Activated CD4-positive, alpha-beta T cell treated with anti-CD3 and anti-CD28 coated beads, Interleukin-2, amount 50 U/mL, for 24 hours (primary cell): ENCODE results near the gene FAM210A.
"Not testable (repeated sequence)": the region's sequence is repeated elsewhere in the genome, so short reads cannot be mapped to it uniquely, and the experiment has no call there.

Experiments
- DNase-seq, 2 donors: peaks; one replicate each; pipeline ENCODE4 v3.0.0-alpha.2; 2020; ENCODE audit warnings: low read depth in 1 of 2, low spot score in 1 of 2

FAM210A gene, protein sequence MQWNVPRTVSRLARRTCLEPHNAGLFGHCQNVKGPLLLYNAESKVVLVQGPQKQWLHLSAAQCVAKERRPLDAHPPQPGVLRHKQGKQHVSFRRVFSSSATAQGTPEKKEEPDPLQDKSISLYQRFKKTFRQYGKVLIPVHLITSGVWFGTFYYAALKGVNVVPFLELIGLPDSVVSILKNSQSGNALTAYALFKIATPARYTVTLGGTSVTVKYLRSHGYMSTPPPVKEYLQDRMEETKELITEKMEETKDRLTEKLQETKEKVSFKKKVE

GRCh38 chr18:13726232-13726971 lies at the start of gene FAM210A, which contains the start of gene RNMT:
TSS of gene FAM210A (minus strand) at chr18:13726558. CDS start at chr18:13682077, 44,481 bp downstream.
TSS of gene RNMT (plus strand) at chr18:13726673. CDS start at chr18:13731518, 4,845 bp downstream.
- peak; percentile 86 to 93 for DNase-seq

GRCh38 chr18:13775058-13775457 lies 48.7 kb upstream of the FAM210A start:
- no peak for DNase-seq

GRCh38 chr18:13762690-13763439 lies 36.5 kb upstream of the FAM210A start:
- DNase-seq: no peak

- no peak for DNase-seq
Observed at GRCh38 chr18:13760047-13760446, 33.7 kb upstream of the FAM210A start.

DNA sequence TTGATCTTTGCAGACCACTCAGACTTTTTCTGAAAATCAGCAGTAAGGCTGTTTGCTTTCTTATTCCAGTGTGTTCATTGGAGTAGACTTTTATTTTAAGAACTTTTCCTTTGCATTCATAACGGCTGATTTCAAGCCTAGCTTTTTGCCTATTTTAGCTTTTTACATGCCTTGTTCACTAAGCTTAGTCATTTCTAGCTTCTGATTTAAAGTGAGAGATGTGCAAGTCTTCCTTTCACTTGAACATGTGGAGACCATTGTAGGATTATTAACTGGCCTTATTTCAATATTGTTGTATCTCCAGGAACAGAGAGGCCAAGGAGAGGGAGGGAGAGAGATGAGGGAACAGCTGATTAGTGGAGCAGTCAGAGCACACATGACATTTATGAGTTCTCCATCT lies 32.3 kb upstream of the FAM210A start:
- DNase-seq: no peak

GRCh38 chr18:13756671-13757070 lies 30.3 kb upstream of the FAM210A start:
- DNase-seq: no peak

DNA sequence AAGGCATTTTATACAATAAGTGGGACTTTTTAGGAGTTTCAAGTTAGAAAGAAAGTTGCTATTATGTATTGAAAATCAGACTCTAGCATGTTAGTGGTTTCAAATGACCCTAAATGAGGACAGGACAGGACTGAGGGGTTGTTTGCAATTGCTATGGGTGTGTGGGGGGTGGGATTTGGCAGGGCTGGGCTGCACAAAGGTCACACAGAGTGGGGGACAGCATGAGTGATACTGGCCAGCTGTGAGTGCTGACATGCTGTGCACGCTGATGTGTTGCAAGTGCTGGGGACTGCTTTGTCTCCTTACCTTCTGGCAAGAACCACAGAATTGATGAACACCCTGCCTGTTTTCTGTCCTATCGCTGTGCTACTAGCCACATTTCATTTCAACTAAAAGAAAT lies 29.9 kb upstream of the FAM210A start:
- DNase-seq: no peak

DNA sequence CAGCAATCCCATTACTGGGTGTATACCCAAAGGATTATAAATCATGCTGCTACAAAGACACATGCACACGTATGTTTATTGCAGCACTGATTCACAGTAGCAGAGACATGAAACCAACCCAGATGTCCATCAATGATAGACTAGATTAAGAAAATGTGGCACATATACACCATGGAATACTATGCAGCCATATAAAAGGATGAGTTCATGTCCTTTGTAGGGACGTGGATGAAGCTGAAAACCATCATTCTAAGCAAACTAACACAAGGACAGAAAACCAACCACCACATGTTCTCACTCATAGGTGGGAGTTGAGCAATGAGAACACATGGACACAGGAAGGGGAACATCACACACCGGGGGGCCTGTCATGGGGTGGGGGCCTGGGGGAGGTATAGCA lies 25.2 kb upstream of the FAM210A start:
- not testable (repeated sequence) for DNase-seq

GRCh38 chr18:13746633-13747032 lies 20.3 kb upstream of the FAM210A start:
- DNase-seq: no peak

- DNase-seq: no peak
Observed at GRCh38 chr18:13745696-13746095, 19.3 kb upstream of the FAM210A start.

GRCh38 chr18:13735681-13736080 lies 9.3 kb upstream of the FAM210A start:
- no peak for DNase-seq

DNA sequence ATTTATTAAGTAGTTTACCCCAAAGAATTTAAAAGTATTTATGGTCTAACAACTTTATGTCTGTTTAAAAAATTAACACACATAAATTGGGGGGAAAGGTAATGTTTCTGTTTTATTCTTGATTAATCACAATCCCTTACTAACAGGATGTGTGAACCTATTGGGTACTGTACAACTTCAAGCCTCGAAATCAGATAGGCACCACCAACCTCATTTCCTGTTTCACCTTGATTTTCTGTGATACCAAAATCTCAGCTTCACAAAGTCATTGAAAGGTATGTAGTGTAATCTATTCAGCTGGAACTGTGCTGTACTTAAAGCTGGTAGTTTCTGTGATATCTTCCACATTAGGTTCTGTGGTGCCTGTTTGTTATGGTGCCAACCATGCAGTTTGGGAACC lies 4.1 kb upstream of the FAM210A start:
- no peak for DNase-seq

DNA sequence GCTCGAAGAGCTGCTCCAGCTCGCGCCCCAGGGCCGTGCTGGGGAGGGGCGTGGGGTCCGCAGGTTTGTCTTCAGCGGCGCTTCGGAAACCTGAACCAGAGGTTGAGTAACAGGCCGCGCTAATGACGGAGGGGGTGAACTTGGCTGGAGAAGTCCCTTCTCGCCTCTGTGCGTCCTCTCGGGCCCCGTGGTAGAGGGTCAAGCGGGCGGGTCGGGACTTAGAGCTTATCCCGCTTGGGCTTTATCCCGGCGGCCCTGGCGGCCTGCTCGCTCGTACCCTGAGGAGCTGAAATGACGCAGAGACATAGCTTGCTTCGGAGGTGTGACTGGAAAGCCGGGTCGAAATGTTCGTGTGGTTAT lies 594 bp upstream of the FAM210A start:
- DNase-seq: peak in 1 of 2 donors; percentile 11

DNA sequence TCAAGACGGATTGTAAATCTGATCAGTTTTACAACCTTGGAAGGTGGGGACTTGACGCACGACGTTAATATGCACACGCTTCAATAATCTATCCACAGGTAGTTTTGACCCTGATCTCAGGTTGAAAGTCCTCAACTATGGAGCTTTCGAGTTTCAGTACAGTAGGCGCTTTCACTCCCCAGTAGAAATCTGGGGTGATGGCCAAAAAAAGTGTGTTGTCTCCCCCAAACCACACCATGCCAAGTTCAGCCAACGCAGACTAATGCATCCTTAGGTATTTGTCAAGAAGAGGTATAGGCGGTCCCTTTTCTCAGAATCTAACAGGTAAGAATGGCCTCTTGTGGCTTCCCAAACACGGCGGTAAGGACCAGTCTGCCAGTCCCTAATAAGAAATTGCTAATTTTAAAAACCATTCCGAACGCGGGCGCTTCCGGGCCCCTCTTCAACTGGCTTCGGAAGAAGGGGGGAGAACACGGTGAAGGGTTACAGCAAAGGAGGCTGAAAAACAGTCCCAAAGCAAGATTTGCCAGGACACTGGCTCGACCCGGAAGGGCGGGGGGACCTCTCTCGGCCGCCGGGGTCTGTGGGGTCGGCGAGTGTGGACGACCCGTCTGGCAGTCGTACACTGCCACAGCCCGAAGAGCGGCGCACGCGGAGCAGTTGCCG lies 659 bp downstream of the FAM210A start:
- no peak for DNase-seq

DNA sequence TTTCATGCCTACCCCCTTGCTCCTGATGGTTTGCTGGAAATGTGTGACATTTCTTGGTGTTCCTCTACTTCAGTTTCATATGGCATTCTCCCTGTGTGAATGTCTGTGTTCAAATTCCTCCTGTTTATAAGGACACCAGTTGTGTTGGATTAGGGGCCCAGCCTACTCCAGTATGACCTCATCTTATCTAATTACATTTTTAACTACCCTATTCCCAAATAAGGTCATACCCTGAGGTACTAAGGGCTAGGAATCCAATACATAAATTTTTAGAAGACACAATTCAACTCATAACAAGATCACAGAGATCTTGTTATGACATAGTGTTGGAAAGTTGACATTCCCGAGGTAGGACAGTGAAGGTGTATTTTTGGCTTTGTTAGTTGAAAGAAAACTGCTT lies 5.5 kb downstream of the FAM210A start:
- no peak for DNase-seq

GRCh38 chr18:13720123-13720522 lies 6.2 kb downstream of the FAM210A start:
- no peak for DNase-seq

- DNase-seq: no peak
Observed at GRCh38 chr18:13716916-13717315, 9.4 kb downstream of the FAM210A start.

GRCh38 chr18:13715330-13715729 lies 11.0 kb downstream of the FAM210A start:
- DNase-seq: no peak

DNA sequence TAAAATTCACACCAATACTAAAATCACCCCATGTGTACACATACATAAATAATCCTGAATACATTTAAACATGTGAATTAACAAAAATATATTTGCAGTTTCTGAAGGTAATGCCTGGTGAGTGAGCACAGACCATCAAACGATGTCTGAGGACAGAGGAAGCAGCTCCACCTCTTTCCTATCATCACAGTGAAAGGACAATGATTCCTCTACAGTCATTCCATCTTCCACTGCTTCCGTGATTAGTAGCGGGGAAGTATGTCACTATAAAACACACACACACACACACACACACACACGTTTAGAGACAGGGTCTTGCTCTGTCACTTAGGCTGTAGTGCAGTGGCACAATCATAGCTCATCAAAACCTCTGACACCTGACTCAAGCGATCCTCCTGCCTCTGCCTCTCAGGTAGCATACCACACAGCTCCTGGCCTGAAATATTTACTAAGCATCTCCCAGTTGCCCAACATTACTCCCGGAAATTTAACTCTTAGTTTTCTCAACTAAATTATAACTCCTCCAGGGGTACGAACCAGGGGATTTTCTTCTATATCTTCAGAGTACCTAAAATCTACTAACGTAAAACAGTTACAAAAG lies 12.8 kb downstream of the FAM210A start:
- no peak for DNase-seq

GRCh38 chr18:13712400-13713131 lies 13.8 kb downstream of the FAM210A start:
- no peak for DNase-seq
